ENCODE results near the gene SPECC1. TPM values are rescaled to one million over a fixed set of nuclear protein-coding genes. Genes with fewer than 3 reads are reported as not detected.

Gene SPECC1
- total and polyA plus RNA-seq, 2 of the 13 experiments (the other 11 are each of a cell fraction or from before 2014, with no cell fraction given) = 2.3 to 6.9 TPM

GRCh38 chr17:20262226-20263114 lies 253.3 kb downstream of the SPECC1 start:
- no peaks in the 10 kb centered on the region for H4K20me1 ChIP-seq (ENCODE audit: insufficient read depth, low read length)
- no peaks in the 10 kb centered on the region for H3K36me3 ChIP-seq (replicated peaks in 1 of 2; ENCODE audit: control insufficient read depth in 1 of 2, insufficient read depth in 2 of 2, low read length in 2 of 2)
- no peak overlapping the region for H3K4me2 ChIP-seq (ENCODE audit: low read depth, low read length)
- FAIRE-seq = no peak
- no peak overlapping the region for H2AFZ ChIP-seq (ENCODE audit: low read length)
- CTCF ChIA-PET (ENCODE audit: low intra/inter-chr PET ratio, low total read pairs) = no interaction called here
- no peaks in the 10 kb centered on the region for H3K27me3 ChIP-seq (ENCODE audit: control insufficient read depth in 1 of 2, insufficient read depth in 2 of 2, low read length in 2 of 2)
- no peak overlapping the region for H3K4me3 ChIP-seq (replicated peaks in 1 of 3; ENCODE audit: insufficient read depth in 1 of 3, low read depth in 2 of 3, low read length in 3 of 3)
- H3K4me1 ChIP-seq (ENCODE audit: insufficient read depth, low read length) = no peaks in the 10 kb centered on the region
- no TSS peak for BruUV-seq (replicated peaks)
- POLR2A ChIA-PET = no interaction called here
- H3K9ac ChIP-seq (ENCODE audit: insufficient read depth, low read depth, low read length) = no peak overlapping the region
- no peak overlapping the region for H3K27ac ChIP-seq (ENCODE audit: extremely low read length, insufficient read depth, low read length)
- no peak for ATAC-seq
- 79% methylated on average over 8 of the region's 8 CpGs for WGBS (ENCODE audit: low lambda C conversion rate)
- no peak for DNase-seq (ENCODE audit: low spot score)
- in situ Hi-C loops (cut with HindIII; ENCODE audit: extremely low pct_ligation_motif_present, low pct_unique_long_range_greater_than_20kb) = no loop called here
- H3K9me3 ChIP-seq (ENCODE audit: low read length) = no peaks in the 10 kb centered on the region
- no peaks in the 10 kb centered on the region for H3K79me2 ChIP-seq (ENCODE audit: insufficient read depth, low read length)
- intact Hi-C loops (cut with micrococcal nuclease; ENCODE audit: unreplicated experiment) = no loop called here
- TF ChIP-seq ZNF646 (CRISPR knock-in tag; IDR thresholded peaks at IDR 0.05) (no peak), ZNF503 (CRISPR knock-in tag; IDR thresholded peaks at IDR 0.05) (no peak), TCF7 (IDR thresholded peaks at IDR 0.05; ENCODE audit: low read depth) (no peak), CAMTA2 (CRISPR knock-in tag; IDR thresholded peaks at IDR 0.05; ENCODE audit: borderline replicate concordance) (no peak), BCL6 (CRISPR knock-in tag; IDR thresholded peaks at IDR 0.05) (no peak), NFYB (CRISPR knock-in tag; IDR thresholded peaks at IDR 0.05) (no peak), ZNF775 (CRISPR knock-in tag; IDR thresholded peaks at IDR 0.05; ENCODE audit: borderline replicate concordance) (no peak), HOXD1 (CRISPR knock-in tag; IDR thresholded peaks at IDR 0.05) (no peak), ZBTB7B (CRISPR knock-in tag; IDR thresholded peaks at IDR 0.05) (no peak)
- TF ChIP-seq, protein P1, sequence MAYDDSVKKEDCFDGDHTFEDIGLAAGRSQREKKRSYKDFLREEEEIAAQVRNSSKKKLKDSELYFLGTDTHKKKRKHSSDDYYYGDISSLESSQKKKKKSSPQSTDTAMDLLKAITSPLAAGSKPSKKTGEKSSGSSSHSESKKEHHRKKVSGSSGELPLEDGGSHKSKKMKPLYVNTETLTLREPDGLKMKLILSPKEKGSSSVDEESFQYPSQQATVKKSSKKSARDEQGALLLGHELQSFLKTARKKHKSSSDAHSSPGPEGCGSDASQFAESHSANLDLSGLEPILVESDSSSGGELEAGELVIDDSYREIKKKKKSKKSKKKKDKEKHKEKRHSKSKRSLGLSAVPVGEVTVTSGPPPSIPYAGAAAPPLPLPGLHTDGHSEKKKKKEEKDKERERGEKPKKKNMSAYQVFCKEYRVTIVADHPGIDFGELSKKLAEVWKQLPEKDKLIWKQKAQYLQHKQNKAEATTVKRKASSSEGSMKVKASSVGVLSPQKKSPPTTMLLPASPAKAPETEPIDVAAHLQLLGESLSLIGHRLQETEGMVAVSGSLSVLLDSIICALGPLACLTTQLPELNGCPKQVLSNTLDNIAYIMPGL (CRISPR knock-in tag; IDR thresholded peaks at IDR 0.05; ENCODE audit: borderline replicate concordance in 1 of 2, low read depth in 1 of 2) = no peak
